Neural cell (in vitro differentiated cells): ENCODE results near the gene MYO9A. TPM values are rescaled to one million over a fixed set of nuclear protein-coding genes. Genes with fewer than 3 reads are reported as not detected.

Source experiments
- H2AFZ ChIP-seq: fragments of 200-600, 300-800 bp; sonication (generic), shearing (Covaris generic); 2 replicates; pipeline ENCODE4 v1.6.0; 2014; ENCODE audit warnings: low read depth, mild to moderate bottlenecking, antibody characterized with exemption, low read length, moderate library complexity
- H3F3A ChIP-seq: fragments of 200-600 bp; shearing (Covaris generic); 2 replicates; pipeline ENCODE4 v1.6.1; 2016; ENCODE audit warnings: mild to moderate bottlenecking, moderate library complexity, mixed read lengths, antibody characterized with exemption, low read length; ENCODE audit not compliant: insufficient read depth, poor library complexity, severe bottlenecking
- H3K27ac ChIP-seq: fragments of 200-600, 300-800 bp; sonication (generic), shearing (Covaris generic); 2 replicates; pipeline ENCODE4 v1.5.1; 2014; ENCODE audit warnings: mild to moderate bottlenecking, low read length, moderate library complexity
- H3K27me3 ChIP-seq: fragments of 300-800, 200-600 bp; sonication (generic), shearing (Covaris generic); 2 replicates; pipeline ENCODE4 v1.6.0; 2014; ENCODE audit warnings: mild to moderate bottlenecking, low read depth, low read length, moderate library complexity; ENCODE audit not compliant: insufficient read depth
- H3K36me3 ChIP-seq: fragments of 300-800, 200-600 bp; sonication (generic), shearing (Covaris generic); 2 replicates; pipeline ENCODE4 v1.5.1; 2014; ENCODE audit warnings: mild to moderate bottlenecking, antibody characterized with exemption, low read length, moderate library complexity; ENCODE audit not compliant: insufficient read depth
- H3K4me2 ChIP-seq: fragments of 300-800, 200-600 bp; sonication (generic), shearing (Covaris generic); 2 replicates; pipeline ENCODE4 v1.6.0; 2014; ENCODE audit warnings: mild to moderate bottlenecking, low read length
- H3K4me3 ChIP-seq: fragments of 300-800, 200-600 bp; sonication (generic), shearing (Covaris generic); 2 replicates; pipeline ENCODE4 v1.5.1; 2014; ENCODE audit warnings: mild to moderate bottlenecking, low read length, moderate library complexity
- H3K79me2 ChIP-seq: fragments of 200-600 bp; shearing (Covaris generic); replicated peaks from 2 replicates; pipeline ENCODE4 v1.6.0; 2014; ENCODE audit warnings: mild to moderate bottlenecking, low read length, moderate library complexity; ENCODE audit not compliant: insufficient read depth
- H3K9ac ChIP-seq: fragments of 300-800, 200-600 bp; sonication (generic), shearing (Covaris generic); 2 replicates; pipeline ENCODE4 v1.6.1; 2016; ENCODE audit warnings: mild to moderate bottlenecking, low read length, mixed read lengths
- H3K9me2 ChIP-seq: fragments of 200-600 bp; shearing (Covaris generic); 2 replicates; pipeline ENCODE4 v1.6.1; 2016; ENCODE audit warnings: mild to moderate bottlenecking, low read length, mixed read lengths; ENCODE audit not compliant: insufficient read depth
- H3K9me3 ChIP-seq: fragments of 200-600, 300-800 bp; sonication (generic), shearing (Covaris generic); 2 replicates; pipeline ENCODE4 v1.6.1; 2016; ENCODE audit warnings: mild to moderate bottlenecking, mixed run types, low read length, moderate library complexity, mixed read lengths
- H4K20me1 ChIP-seq: fragments of 200-600 bp; shearing (Covaris generic); 2 replicates; pipeline ENCODE4 v1.6.1; 2016; ENCODE audit warnings: mild to moderate bottlenecking, mixed run types; ENCODE audit not compliant: insufficient read depth
- CTCF ChIP-seq: fragments of 450-650 bp; IDR thresholded peaks from 2 replicates; pipeline ENCODE4 v1.5.1; 2014; ENCODE audit warnings: antibody characterized with exemption, mild to moderate bottlenecking, moderate library complexity; ENCODE audit not compliant: poor library complexity, severe bottlenecking
- EP300 ChIP-seq: fragments of 450-650 bp; conservative IDR thresholded peaks from 2 replicates; pipeline ENCODE4 v1.6.1; 2014; ENCODE audit warnings: antibody characterized with exemption, mild to moderate bottlenecking, moderate library complexity; ENCODE audit not compliant: poor library complexity, severe bottlenecking
- EZH2 ChIP-seq: fragments of 200-600, 300-800 bp; shearing (Covaris generic), sonication (generic); IDR thresholded peaks from 2 replicates; pipeline ENCODE4 v1.6.1; 2014; ENCODE audit warnings: antibody characterized with exemption, low read length, borderline replicate concordance, mild to moderate bottlenecking; ENCODE audit not compliant: insufficient read depth, poor library complexity, severe bottlenecking
- MXI1 ChIP-seq: fragments of 450-650 bp; conservative IDR thresholded peaks from 2 replicates; pipeline ENCODE4 v1.6.1; 2014; ENCODE audit warnings: antibody characterized with exemption, mild to moderate bottlenecking; ENCODE audit not compliant: poor library complexity, severe bottlenecking
- POLR2AphosphoS5 ChIP-seq: IDR thresholded peaks from 2 replicates; pipeline ENCODE4 v1.6.1; 2012
- RAD21 ChIP-seq: fragments of 450-650 bp; conservative IDR thresholded peaks from 2 replicates; pipeline ENCODE4 v1.6.1; 2014; ENCODE audit warnings: antibody characterized with exemption, mild to moderate bottlenecking, moderate library complexity
- REST ChIP-seq: IDR thresholded peaks from 2 replicates; pipeline ENCODE4 v1.6.1; 2012; ENCODE audit warnings: borderline replicate concordance
- SMC3 ChIP-seq: fragments of 450-650 bp; conservative IDR thresholded peaks from 2 replicates; pipeline ENCODE4 v1.6.1; 2014; ENCODE audit warnings: antibody characterized with exemption, mild to moderate bottlenecking, moderate library complexity; ENCODE audit not compliant: poor library complexity
- TAF1 ChIP-seq: IDR thresholded peaks from 2 replicates; pipeline ENCODE4 v1.6.1; 2012; ENCODE audit warnings: low read depth
- polyA plus RNA-seq: library from polyadenylated mRNA; depleted of rRNA; stranded (reverse); fragments of >200 nt; gene quantifications from 2 replicates; pipeline ENCODE4 v1.2.3, GENCODE V29; 2014

MYO9A gene
- polyA plus RNA-seq, 1 donor from 2014 or later: 22.7 TPM

- no peaks in the 10 kb centered on the region for H4K20me1 ChIP-seq
These were observed 336.0 kb downstream of the MYO9A start for GRCh38 chr15:71781965-71782265.

GRCh38 chr15:71781179-71781964 lies 336.6 kb downstream of the MYO9A start:
- no peak overlapping the region for H3K4me3 ChIP-seq
- H3F3A ChIP-seq: no peaks in the 10 kb centered on the region
- no peak overlapping the region for H3K4me2 ChIP-seq
- H3K79me2 ChIP-seq: no peaks in the 10 kb centered on the region
- H3K9me2 ChIP-seq: no peaks in the 10 kb centered on the region
- H3K27ac ChIP-seq: no peak overlapping the region
- H4K20me1 ChIP-seq: no peaks in the 10 kb centered on the region
- no peak for TF ChIP-seq RAD21
- no peak for TF ChIP-seq MXI1
- no peak for TF ChIP-seq EZH2
- TF ChIP-seq TAF1: no peak
- H3K36me3 ChIP-seq: no peaks in the 10 kb centered on the region
- H3K27me3 ChIP-seq: no peaks in the 10 kb centered on the region
- H3K9ac ChIP-seq: no peak overlapping the region
- no peaks in the 10 kb centered on the region for H3K9me3 ChIP-seq
- H2AFZ ChIP-seq: no peak overlapping the region

More at GRCh38 chr15:71781965-71782265, 336.0 kb downstream of the MYO9A start:
- Histone ChIP-seq H3K9me2 (no peaks in the 10 kb centered on the region), H3K4me3 (no peak overlapping the region), H2AFZ (no peak overlapping the region), H3F3A (no peaks in the 10 kb centered on the region), H3K4me2 (no peak overlapping the region), H3K36me3 (no peaks in the 10 kb centered on the region), H3K27ac (no peak overlapping the region), H3K27me3 (no peaks in the 10 kb centered on the region), H3K9me3 (no peaks in the 10 kb centered on the region), H3K79me2 (no peaks in the 10 kb centered on the region), H3K9ac (no peak overlapping the region)
- no peak for TF ChIP-seq CTCF
- TF ChIP-seq SMC3: no peak
- TF ChIP-seq EZH2: no peak
- TF ChIP-seq EP300: no peak
- no peak for TF ChIP-seq TAF1
- TF ChIP-seq REST: no peak
- no peak for TF ChIP-seq POLR2AphosphoS5
- no peak for TF ChIP-seq RAD21
- TF ChIP-seq MXI1: no peak
